ENCODE results near the gene PLB1.

The PLB1 gene

DNA sequence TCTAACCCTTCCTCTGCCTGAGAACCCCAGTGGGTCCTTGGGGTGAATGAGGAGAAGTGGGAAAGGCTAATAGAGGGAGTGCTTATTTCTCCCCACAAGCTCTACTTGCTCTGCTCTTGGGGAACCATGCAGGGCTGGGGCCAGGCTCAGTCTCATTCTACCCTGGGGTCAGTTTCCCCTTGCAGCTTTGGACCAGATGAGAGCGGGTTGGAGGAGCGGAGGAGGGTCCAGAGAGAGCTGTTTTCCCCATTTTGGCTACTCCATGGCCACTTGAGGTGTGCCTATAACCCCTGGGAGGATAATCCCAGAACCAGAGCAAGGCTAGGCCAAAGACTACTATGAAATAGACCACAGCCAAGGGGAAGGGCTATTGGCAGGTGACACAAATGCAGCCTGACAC is 29.6 kb downstream of the PLB1 start:
- ATAC-seq (no peak), DNase-seq (no peak)
- Mint-ChIP-seq H3K27ac (no peak overlapping the region), H3K4me3 (no peak overlapping the region), H3K4me1 (no peaks in the 10 kb centered on the region), H3K27me3 (peaks cover 42% of the 10 kb centered on the region), H3K36me3 (ENCODE audit: low read depth) (no peaks in the 10 kb centered on the region), H3K9me3 (no peaks in the 10 kb centered on the region)

DNA sequence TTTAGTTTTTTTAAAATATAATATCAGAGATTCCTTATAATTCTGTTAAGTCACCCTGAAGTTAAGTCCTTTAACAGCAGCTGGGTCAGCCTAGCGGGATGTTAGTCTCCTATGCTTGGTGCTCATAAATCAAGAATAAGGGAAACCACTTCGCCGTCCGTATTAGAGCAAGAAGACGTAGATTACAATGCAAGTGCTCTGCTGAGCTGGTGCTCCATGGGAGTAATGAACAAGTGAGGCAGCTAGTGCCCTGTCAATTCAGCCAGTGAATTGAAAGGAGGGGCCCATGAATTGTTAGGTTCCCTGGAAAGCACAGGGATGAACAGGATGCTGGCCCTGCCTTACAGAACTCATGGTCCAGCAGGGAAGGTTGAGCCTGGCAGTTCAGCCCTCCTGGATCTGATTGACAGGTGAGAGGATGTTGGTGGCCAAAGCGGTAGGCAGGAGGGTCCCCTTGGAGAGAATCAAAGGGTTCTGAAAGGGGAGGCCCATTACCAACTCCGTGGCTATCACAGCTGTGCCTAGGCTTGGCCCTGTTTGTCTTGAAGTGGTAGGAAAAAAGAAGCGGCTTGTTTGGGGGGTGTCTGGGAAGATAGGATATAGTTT is 30.8 kb downstream of the PLB1 start:
- H3K4me1 Mint-ChIP-seq: no peaks in the 10 kb centered on the region
- H3K27ac Mint-ChIP-seq: no peak overlapping the region
- H3K36me3 Mint-ChIP-seq (ENCODE audit: low read depth): no peaks in the 10 kb centered on the region
- no peak for DNase-seq
- no peaks in the 10 kb centered on the region for H3K9me3 Mint-ChIP-seq
- ATAC-seq: no peak
- peaks cover 37% of the 10 kb centered on the region for H3K27me3 Mint-ChIP-seq
- no peak overlapping the region for H3K4me3 Mint-ChIP-seq

DNA sequence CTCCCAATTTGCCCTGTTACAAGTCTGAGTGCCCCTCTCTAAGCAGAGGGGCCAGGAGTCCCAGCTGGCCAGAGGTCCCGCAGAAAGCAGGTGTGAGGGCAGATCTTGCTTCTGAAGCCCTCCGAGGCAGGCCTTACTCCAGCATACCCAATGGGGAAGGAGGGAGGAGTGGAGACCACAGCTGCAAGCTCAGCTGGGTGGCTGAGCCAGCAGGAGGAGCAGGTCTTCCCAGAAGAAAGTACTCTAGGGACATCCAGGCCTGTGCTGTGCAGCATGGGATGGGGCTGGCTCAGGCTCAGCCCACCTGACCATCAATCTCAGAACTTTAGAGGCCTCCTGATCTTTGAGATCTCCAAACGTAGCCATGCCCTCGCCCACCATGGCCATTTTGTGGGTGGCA is 31.3 kb downstream of the PLB1 start:
- DNase-seq (no peak), ATAC-seq (no peak)
- no peak overlapping the region for H3K27ac Mint-ChIP-seq
- H3K9me3 Mint-ChIP-seq: no peaks in the 10 kb centered on the region
- H3K27me3 Mint-ChIP-seq: peaks cover 34% of the 10 kb centered on the region
- no peaks in the 10 kb centered on the region for H3K4me1 Mint-ChIP-seq
- H3K36me3 Mint-ChIP-seq (ENCODE audit: low read depth): no peaks in the 10 kb centered on the region
- no peak overlapping the region for H3K4me3 Mint-ChIP-seq

DNA sequence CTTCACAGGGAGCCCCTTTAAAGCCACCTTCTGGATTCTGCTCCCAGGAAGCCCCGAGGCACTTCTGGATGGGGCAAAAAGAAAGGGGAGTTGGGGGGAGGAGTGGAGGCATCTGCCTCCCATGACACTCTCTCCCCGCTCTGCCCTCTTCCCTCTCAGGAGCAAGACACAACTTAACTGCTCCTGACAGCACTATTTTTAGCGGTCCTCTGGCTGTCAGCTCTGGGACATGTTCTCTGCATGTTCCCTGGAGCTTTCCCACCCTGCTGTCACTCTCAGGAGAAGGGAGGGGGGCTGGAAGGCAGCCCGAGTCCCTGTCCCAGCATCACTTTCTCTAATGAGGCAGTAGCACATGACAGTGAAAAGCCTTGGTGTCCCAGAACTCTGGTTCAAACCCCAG is 32.3 kb downstream of the PLB1 start:
- peaks cover 24% of the 10 kb centered on the region for H3K27me3 Mint-ChIP-seq
- H3K27ac Mint-ChIP-seq: no peak overlapping the region
- ATAC-seq: no peak
- H3K4me3 Mint-ChIP-seq: no peak overlapping the region
- no peak for DNase-seq
- no peaks in the 10 kb centered on the region for H3K4me1 Mint-ChIP-seq
- no peaks in the 10 kb centered on the region for H3K9me3 Mint-ChIP-seq
- H3K36me3 Mint-ChIP-seq (ENCODE audit: low read depth): no peaks in the 10 kb centered on the region

DNA sequence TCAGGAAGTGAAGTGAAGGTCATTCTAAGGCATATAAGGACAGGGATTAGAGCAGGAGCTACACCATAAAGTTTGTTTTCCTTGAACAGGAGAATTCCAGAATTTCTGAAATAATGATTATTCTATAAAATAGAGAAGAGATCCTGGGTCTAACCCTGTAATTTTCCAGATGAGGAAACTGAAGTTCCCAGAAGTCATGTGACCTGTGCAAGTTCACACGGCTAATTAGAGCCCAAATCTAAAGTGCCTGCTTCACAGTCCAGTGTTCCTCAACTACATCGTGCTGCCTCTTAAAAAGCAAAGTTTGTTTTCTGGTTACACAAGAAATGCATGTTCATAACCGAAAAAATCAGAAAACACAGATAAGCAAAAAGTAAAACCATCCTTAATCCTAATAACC is 34.9 kb downstream of the PLB1 start:
- no peak overlapping the region for H3K27ac Mint-ChIP-seq
- H3K27me3 Mint-ChIP-seq: peaks cover 10% of the 10 kb centered on the region
- no peaks in the 10 kb centered on the region for H3K9me3 Mint-ChIP-seq
- ATAC-seq (no peak), DNase-seq (no peak)
- no peaks in the 10 kb centered on the region for H3K36me3 Mint-ChIP-seq (ENCODE audit: low read depth)
- no peaks in the 10 kb centered on the region for H3K4me1 Mint-ChIP-seq
- H3K4me3 Mint-ChIP-seq: no peak overlapping the region

DNA sequence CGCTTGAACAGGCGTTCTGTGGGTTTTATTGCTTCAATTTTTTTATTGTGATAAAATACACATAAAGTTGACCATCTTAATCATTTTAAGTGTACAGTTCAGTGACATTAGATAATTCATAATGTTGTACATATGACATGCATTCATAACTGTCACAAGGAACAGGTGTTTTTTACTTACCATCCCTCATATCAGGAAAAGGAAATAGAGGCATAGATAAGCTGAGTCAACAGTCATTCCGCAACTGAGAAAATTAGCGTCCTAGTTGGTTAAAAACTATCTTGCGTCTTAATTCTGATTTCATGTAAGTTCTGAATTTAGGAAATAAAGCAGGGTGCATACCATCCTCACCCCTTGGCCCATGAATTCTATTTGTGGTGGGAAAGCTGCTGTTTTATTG is 36.5 kb downstream of the PLB1 start:
- H3K27me3 Mint-ChIP-seq: peaks cover 10% of the 10 kb centered on the region
- no peaks in the 10 kb centered on the region for H3K9me3 Mint-ChIP-seq
- no peak overlapping the region for H3K4me3 Mint-ChIP-seq
- no peaks in the 10 kb centered on the region for H3K36me3 Mint-ChIP-seq (ENCODE audit: low read depth)
- ATAC-seq: no peak
- no peaks in the 10 kb centered on the region for H3K4me1 Mint-ChIP-seq
- H3K27ac Mint-ChIP-seq: no peak overlapping the region
- DNase-seq: no peak

DNA sequence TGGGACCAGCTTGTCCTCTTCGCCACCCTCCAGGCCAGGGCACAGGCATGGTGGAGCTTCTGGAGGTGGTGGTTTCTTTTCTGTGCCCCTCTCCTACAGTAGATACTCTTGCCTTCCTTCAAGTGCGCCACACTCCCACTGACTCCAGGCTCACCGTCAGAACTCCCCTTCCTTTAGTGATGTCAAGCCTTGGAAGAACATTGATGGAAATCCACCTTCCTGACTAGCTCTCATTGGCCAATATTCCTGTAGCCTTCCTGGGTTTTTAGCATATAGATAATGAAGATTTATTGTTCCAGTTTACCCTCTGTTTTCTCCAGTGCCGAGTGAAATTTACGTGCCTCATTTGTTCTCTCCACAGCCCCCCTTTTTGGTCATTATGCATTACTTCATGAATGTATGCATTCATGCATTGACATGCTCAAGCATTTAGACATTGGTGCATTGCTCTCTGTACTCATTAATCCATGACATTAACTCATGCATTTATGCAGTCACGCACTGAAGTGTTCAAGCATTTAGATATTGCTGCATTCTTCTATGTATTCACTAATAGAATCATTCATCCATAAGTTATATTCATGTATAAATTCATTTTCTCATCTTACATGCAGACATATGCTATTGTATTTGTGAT is 37.3 kb downstream of the PLB1 start:
- H3K27ac Mint-ChIP-seq: no peak overlapping the region
- ATAC-seq: no peak

DNA sequence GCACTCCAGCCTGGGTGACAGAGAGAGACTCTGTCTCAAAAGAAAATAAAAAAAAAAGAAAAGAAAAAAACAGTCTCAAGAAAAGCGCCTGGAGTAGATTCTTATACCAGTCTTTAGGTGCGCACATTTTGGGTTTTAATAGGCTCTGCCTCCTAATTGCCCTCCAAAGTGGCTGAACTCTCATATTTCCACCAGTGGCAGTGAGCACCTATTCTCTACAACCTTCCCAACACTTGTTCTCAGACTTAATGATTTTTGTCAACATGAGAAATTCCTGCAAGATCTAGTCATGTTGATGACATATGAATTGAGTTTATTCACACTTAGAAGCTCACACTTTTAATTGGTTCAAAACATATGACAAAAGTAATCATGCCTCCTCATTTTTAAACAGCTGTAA is 39.0 kb downstream of the PLB1 start:
- no peaks in the 10 kb centered on the region for H3K36me3 Mint-ChIP-seq (ENCODE audit: low read depth)
- ATAC-seq (no peak), DNase-seq (no peak)
- H3K4me3 Mint-ChIP-seq: no peak overlapping the region
- H3K27me3 Mint-ChIP-seq: peaks cover 10% of the 10 kb centered on the region
- no peak overlapping the region for H3K27ac Mint-ChIP-seq
- H3K9me3 Mint-ChIP-seq: no peaks in the 10 kb centered on the region
- H3K4me1 Mint-ChIP-seq: no peaks in the 10 kb centered on the region

More for the DNA sequence above, 37.3 kb downstream of the PLB1 start:
- H3K36me3 Mint-ChIP-seq (ENCODE audit: low read depth): no peaks in the 10 kb centered on the region
- no peak overlapping the region for H3K4me3 Mint-ChIP-seq
- no peaks in the 10 kb centered on the region for H3K4me1 Mint-ChIP-seq
- DNase-seq: no peak
- peaks cover 10% of the 10 kb centered on the region for H3K27me3 Mint-ChIP-seq
- no peaks in the 10 kb centered on the region for H3K9me3 Mint-ChIP-seq

DNA sequence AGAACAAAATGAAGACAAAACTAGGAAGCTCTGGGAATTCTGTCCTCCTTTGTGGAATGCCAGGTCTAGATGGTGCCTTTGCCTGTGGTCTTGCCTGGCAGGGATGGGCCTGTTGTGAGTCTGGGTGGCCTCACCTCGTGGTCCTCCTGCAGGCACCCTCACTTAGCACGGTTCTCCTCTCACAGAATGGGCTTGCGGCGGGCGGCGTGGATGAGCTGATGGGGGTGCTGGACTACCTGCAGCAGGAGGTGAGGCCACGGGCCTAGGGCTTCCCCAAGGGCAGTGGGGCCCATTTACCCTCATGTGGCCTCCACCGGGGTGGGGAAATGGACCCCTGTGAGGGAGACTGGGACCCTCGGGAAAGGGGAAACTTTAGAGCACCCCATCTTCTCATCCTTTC is 42.3 kb downstream of the PLB1 start:
- H3K27me3 Mint-ChIP-seq: peaks cover 4% of the 10 kb centered on the region
- H3K4me3 Mint-ChIP-seq: no peak overlapping the region
- no peaks in the 10 kb centered on the region for H3K36me3 Mint-ChIP-seq (ENCODE audit: low read depth)
- no peaks in the 10 kb centered on the region for H3K9me3 Mint-ChIP-seq
- DNase-seq (no peak), ATAC-seq (no peak)
- no peak overlapping the region for H3K27ac Mint-ChIP-seq
- no peaks in the 10 kb centered on the region for H3K4me1 Mint-ChIP-seq

DNA sequence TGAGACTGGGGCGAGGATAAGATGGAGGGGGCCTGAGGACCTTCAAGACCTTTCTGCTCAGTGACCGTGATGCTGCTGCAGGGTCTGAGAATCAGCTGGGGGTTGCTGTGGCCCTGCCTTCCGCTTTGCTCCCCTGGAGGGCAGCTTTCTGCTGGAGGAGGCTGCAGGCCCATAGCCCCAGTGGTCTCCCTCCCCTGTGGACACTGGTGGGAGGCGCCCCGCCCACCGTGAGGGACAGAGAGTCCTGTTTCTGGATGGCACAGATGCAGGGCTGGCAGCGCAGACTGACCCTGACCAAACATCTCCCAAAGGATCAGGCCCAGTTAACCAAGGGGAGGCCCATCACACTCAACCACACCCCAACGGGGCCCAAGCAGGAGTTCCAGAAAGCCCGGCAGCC is 42.8 kb downstream of the PLB1 start:
- no peaks in the 10 kb centered on the region for H3K9me3 Mint-ChIP-seq
- DNase-seq (no peak), ATAC-seq (peak; percentile 20)
- H3K27ac Mint-ChIP-seq: no peak overlapping the region
- peaks cover 4% of the 10 kb centered on the region for H3K27me3 Mint-ChIP-seq
- no peaks in the 10 kb centered on the region for H3K4me1 Mint-ChIP-seq
- H3K36me3 Mint-ChIP-seq (ENCODE audit: low read depth): no peaks in the 10 kb centered on the region
- H3K4me3 Mint-ChIP-seq: no peak overlapping the region

DNA sequence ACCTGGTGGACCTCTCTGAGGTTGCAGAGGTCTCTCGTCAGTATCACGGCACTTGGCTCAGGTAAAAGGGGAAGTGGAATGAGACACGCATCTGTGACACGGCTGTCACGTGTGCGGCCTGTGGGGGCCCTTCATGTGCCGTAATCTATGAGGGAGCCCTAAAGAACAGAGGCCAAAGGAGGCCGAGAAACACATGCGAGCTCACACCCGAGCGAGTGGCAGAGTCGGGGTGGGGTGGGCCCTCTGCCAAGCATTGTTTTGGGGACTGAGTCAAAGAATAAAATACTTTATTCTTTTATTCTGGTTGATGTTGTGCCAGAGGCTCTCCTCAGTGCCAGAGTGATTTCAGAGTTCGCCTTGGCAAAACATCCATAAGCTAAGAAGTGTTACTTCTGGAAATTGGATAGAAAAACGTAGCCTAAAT is 43.3 kb downstream of the PLB1 start:
- no peak for DNase-seq
- Mint-ChIP-seq H3K36me3 (ENCODE audit: low read depth) (no peaks in the 10 kb centered on the region), H3K9me3 (no peaks in the 10 kb centered on the region), H3K4me3 (no peak overlapping the region), H3K27me3 (peaks cover 3% of the 10 kb centered on the region), H3K4me1 (peaks cover 3% of the 10 kb centered on the region), H3K27ac (no peak overlapping the region)
- no peak for ATAC-seq

DNA sequence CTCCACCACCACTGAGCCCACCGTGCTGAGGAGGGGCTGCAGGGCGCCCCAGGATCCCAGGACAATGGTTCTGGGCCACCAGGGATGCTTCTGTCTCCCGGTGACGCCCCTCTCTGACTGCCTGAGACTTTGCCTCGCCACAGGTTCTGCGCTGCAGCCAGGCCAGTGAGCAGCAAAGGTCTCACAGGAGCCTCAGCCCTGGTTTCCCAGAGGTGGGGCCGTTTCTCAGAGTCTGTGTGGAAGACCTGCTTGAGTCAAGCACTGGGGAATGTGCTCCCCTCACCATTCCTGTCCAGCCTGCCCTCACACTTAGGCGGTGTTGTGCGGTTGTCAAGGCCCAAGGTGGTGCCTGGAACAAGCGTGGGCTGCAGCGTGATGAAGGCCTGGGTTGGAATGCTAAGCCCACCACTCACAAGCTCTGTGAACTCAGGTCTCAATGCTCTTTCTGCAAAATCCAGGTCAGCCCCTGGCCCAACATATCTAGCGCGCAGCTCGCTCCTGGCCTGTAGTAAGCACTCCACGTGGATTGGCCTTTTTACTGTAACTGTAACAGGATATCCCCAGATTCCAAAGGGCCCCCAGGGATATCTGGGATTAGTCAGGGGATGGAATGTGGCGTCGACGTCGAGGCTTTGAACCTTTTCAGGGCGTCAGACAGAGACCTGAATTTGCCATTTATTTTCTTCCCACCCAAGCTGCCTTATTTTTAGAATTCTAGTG is 47.6 kb downstream of the PLB1 start:
- H3K36me3 Mint-ChIP-seq (ENCODE audit: low read depth): no peaks in the 10 kb centered on the region
- ATAC-seq (no peak), DNase-seq (no peak)
- H3K4me1 Mint-ChIP-seq: peaks cover 30% of the 10 kb centered on the region
- H3K4me3 Mint-ChIP-seq: no peak overlapping the region
- no peaks in the 10 kb centered on the region for H3K9me3 Mint-ChIP-seq
- H3K27me3 Mint-ChIP-seq: no peaks in the 10 kb centered on the region
- H3K27ac Mint-ChIP-seq: no peak overlapping the region

DNA sequence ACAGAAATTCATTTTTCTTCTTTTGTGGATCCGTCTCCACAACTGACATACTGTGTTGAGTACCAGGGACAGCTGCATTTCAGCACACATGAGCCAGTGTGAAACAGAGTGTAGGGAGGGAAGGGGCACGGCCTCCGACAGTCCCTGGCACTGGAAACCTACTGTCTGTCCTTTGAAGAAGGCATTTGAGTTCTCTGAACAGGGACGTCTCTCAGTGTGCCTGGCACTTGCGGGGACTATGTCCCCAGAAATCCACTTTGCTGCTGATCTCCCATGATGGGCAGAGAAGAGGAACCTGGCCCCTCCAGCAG is 48.1 kb downstream of the PLB1 start:
- Mint-ChIP-seq H3K9me3 (no peaks in the 10 kb centered on the region), H3K4me1 (peaks cover 32% of the 10 kb centered on the region), H3K27ac (no peak overlapping the region), H3K36me3 (ENCODE audit: low read depth) (no peaks in the 10 kb centered on the region), H3K27me3 (no peaks in the 10 kb centered on the region), H3K4me3 (no peak overlapping the region)
- DNase-seq (no peak), ATAC-seq (no peak)

DNA sequence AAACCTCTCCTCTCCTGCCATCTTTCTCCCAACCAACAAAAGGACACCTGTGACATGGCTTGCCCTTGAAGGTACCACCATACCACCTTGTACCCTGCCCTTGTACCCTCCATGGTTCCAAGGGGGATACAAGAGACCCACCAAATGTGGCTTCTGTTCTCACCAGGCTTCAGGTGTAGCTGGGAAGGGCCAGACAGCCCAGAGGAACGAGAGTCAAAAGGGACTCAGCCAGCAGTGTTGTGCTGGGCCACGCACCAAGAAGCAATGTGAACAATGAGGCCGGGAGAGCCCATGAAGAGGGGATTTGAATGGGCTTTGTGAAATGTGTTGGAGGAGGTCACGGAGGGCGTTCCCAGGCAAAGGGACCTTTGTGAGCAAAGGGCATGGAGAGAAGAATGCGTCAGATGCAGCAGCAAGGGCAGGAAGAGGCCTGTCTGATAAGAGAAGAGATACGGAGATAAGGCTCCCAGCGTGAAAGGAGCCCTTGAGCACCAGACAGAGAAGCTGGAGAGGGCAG is 48.6 kb downstream of the PLB1 start:
- Mint-ChIP-seq H3K9me3 (no peaks in the 10 kb centered on the region), H3K27ac (peak overlapping the region; percentile 45), H3K4me3 (peak overlapping the region; percentile 28), H3K27me3 (no peaks in the 10 kb centered on the region), H3K4me1 (peaks cover 32% of the 10 kb centered on the region), H3K36me3 (ENCODE audit: low read depth) (no peaks in the 10 kb centered on the region)
- no peak for DNase-seq
- no peak for ATAC-seq

DNA sequence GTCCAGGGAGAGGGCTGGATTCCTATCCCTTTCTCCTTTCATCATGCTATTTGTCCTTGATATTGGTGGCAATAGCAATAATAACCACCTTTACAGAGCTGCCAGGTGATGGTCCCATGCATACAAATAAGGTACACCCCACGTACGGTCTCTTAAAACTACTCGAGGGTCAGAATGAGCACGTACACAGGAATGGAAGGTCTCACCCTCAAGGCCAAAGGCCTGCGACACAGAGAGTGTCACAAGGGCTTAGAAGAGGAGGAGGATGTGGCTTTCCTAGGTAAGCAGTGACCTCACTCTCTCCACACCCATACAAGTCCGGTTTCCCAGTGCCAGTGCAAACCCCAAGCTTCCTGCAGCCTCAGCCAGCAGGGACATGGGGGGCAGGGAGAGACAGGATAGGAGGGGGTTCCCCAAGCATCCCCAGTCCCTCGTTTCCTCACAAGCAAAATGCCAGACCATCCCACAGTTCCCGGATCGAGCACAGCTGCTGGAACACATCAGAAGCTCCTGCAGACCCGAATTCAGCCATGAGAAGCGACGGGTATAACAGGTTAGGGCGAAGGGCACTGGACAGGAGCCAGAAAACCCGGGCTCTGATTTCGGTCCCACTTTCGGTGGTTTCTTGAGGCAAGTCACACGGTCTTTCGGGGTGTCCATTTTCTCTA is 49.2 kb downstream of the PLB1 start:
- H3K27ac Mint-ChIP-seq: peak overlapping the region; percentile 45
- H3K36me3 Mint-ChIP-seq (ENCODE audit: low read depth): no peaks in the 10 kb centered on the region
- ATAC-seq (peak; percentile 83), DNase-seq (peak; percentile 29)
- peak overlapping the region; percentile 28 for H3K4me3 Mint-ChIP-seq
- H3K27me3 Mint-ChIP-seq: no peaks in the 10 kb centered on the region
- peaks cover 32% of the 10 kb centered on the region for H3K4me1 Mint-ChIP-seq
- H3K9me3 Mint-ChIP-seq: no peaks in the 10 kb centered on the region

All from activated naive CD8-positive, alpha-beta T cell treated with anti-CD3 and anti-CD28 coated beads, Interleukin-2, amount 50 U/mL, for 24 hours (primary cell).